HG02884 (cell line): Measurements from ENCODE around the gene ZNF407.
A peak's percentile ranks its signal among the peaks of the same experiment; 100 is the strongest.
"Not testable (repeated sequence)": the region's sequence is repeated elsewhere in the genome, so short reads cannot be mapped to it uniquely, and the experiment has no call there.

Source experiments
- ATAC-seq: cut with Tn5 transposase; IDR thresholded peaks from one replicate; pipeline ENCODE4 v1.9.1; 2021; ENCODE audit warnings: mild to moderate bottlenecking, moderate library complexity; ENCODE audit not compliant: unreplicated experiment

The ZNF407 gene

GRCh38 chr18:74597662-74598349 lies at the start of gene ZNF407:
TSS of gene ZNF407 (plus strand) at chr18:74597870. CDS start at chr18:74631020, 33,150 bp downstream.
- ATAC-seq: peak; percentile 68

GRCh38 chr18:74549591-74550104 lies 48.0 kb upstream of the ZNF407 start:
- ATAC-seq: no peak

- ATAC-seq: no peak
Measured at GRCh38 chr18:74550886-74551285, 46.8 kb upstream of the ZNF407 start.

- ATAC-seq: no peak
Measured at GRCh38 chr18:74551452-74551851, 46.2 kb upstream of the ZNF407 start.

- ATAC-seq: peak; percentile 100
Measured at GRCh38 chr18:74551936-74552555, 45.6 kb upstream of the ZNF407 start.

- ATAC-seq: no peak
Measured at GRCh38 chr18:74556126-74556525, 41.5 kb upstream of the ZNF407 start.

GRCh38 chr18:74558096-74558495 lies 39.6 kb upstream of the ZNF407 start:
- no peak for ATAC-seq

GRCh38 chr18:74562131-74562730 lies 35.4 kb upstream of the ZNF407 start:
- no peak for ATAC-seq

- ATAC-seq: no peak
Measured at GRCh38 chr18:74562775-74563174, 34.9 kb upstream of the ZNF407 start.

GRCh38 chr18:74563999-74564398 lies 33.7 kb upstream of the ZNF407 start:
- no peak for ATAC-seq

GRCh38 chr18:74565164-74565563 lies 32.5 kb upstream of the ZNF407 start:
- ATAC-seq: not testable (repeated sequence)

- ATAC-seq: not testable (repeated sequence)
Measured at GRCh38 chr18:74565993-74566392, 31.7 kb upstream of the ZNF407 start.

GRCh38 chr18:74567822-74568221 lies 29.8 kb upstream of the ZNF407 start:
- no peak for ATAC-seq

- no peak for ATAC-seq
Measured at GRCh38 chr18:74569401-74569800, 28.3 kb upstream of the ZNF407 start.

GRCh38 chr18:74570266-74570665 lies 27.4 kb upstream of the ZNF407 start:
- ATAC-seq: no peak

- no peak for ATAC-seq
Measured at GRCh38 chr18:74571895-74572680, 25.6 kb upstream of the ZNF407 start.

- ATAC-seq: no peak
Measured at GRCh38 chr18:74573053-74573452, 24.6 kb upstream of the ZNF407 start.

GRCh38 chr18:74574916-74575315 lies 22.8 kb upstream of the ZNF407 start:
- ATAC-seq: no peak

GRCh38 chr18:74577019-74577418 lies 20.7 kb upstream of the ZNF407 start:
- ATAC-seq: no peak

- no peak for ATAC-seq
Measured at GRCh38 chr18:74579496-74580065, 18.1 kb upstream of the ZNF407 start.

GRCh38 chr18:74582642-74583041 lies 15.0 kb upstream of the ZNF407 start:
- ATAC-seq: no peak
